HG02678 (cell line): ENCODE results near the gene CCDC74A.
"Not testable (repeated sequence)": the region's sequence is repeated elsewhere in the genome, so short reads cannot be mapped to it uniquely, and the experiment has no call there.

ENCODE experiments used
- ATAC-seq: cut with Tn5 transposase; IDR thresholded peaks from one replicate; pipeline ENCODE4 v1.9.1; 2021; ENCODE audit warnings: mild to moderate bottlenecking, moderate library complexity; ENCODE audit not compliant: unreplicated experiment

CCDC74A gene

DNA sequence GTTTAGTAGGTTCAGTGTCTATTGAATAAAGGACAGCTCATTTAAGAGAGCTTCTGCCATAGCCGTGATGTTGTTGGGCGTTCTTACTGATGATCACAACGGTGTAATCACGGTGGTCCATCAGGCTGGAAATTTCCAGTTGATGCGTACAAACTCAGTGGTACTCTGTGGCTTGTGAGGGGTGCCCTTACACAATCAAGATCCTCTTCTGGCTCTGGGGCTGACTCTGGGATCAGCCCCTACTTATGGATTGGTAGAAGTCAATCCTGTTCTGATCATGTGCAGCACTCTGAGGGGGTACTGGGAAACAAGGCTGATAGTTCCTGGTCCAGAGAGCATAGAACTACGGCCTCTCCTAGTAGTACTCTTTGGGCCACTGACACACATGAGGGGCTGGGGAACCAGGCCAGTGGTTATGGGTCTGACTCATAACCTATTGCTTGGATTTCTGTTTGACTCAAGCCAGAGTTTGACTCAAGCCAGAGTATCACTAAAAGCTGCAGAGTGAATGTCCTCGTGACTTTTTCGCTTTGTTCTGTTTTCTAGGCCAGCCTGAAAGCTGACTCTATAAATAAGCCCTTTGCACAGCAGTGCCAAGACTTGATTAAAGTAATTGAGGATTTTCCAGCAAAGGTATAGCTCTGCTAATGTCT, 29.2 kb upstream of the CCDC74A start:
- peak; percentile 93 for ATAC-seq

DNA sequence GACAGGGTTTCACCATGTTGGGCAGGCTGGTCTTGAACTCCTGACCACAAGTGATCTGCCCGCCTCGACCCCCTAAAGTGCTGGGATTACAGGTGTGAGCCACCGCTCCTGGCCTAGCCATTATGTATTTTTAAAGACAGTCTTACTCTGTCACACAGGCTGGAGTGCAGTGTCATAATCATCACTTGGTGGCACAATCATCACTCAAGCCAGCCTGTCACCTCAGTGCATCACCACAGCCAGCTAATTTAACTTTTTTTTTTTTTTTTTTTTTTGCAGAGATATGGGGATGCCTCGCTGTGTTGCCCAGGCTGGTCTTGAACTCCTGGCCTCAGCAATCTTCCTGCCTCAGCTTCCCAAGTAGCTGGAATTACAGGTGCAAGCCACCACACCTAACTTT, 24.1 kb upstream of the CCDC74A start:
- not testable (repeated sequence) for ATAC-seq

DNA sequence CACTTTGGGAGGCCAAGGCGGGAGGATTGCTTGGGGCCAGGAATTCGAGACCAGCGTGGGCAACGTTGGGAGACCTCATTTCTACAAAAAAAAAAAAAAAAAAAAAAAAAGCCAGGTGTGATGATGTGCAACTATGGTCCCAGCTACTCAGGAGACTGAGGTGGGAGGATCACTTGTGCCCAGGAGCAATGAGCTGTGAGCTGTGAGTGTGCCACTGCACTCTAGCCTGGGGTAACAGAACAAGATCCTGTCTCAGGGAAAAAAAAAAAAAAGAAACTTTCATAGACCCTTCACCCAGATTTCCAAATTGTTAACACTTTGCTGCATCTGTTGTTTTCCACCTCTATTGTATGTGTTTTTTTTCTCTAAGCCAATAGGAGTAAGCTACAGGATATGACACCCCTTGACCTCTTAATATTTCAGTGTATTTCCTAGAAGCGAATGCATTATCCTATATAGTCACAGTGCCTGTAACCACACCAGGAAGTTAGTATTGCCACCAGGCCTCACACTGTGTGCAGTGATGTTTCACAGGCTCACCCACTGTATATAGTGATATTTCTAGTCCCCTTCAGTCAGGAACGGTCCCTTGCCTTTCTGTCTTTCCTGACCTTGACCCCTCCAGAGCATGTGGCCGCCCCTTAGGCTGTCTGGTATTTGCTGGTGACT, 23.5 kb upstream of the CCDC74A start:
- ATAC-seq = not testable (repeated sequence)

DNA sequence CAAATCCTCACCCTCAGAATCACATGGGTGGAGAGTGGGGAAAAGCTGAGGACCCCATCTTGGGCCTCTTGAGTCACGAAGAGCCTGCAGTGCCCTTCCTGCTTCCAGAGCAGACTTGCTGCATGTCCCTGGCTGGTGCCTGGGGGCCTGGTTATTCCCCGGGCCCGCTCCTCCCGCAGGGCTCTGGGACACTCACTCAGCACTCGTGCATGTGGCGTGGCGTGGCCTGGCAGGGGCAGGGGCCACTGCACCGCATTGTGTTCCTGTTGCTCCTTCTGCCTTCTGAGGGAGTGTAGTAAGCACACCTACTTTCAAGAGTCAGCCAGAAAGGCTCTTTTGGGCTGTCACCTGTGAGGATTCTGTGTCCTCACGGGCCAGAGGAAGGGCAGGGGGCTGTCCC, 18.1 kb upstream of the CCDC74A start:
- no peak for ATAC-seq

DNA sequence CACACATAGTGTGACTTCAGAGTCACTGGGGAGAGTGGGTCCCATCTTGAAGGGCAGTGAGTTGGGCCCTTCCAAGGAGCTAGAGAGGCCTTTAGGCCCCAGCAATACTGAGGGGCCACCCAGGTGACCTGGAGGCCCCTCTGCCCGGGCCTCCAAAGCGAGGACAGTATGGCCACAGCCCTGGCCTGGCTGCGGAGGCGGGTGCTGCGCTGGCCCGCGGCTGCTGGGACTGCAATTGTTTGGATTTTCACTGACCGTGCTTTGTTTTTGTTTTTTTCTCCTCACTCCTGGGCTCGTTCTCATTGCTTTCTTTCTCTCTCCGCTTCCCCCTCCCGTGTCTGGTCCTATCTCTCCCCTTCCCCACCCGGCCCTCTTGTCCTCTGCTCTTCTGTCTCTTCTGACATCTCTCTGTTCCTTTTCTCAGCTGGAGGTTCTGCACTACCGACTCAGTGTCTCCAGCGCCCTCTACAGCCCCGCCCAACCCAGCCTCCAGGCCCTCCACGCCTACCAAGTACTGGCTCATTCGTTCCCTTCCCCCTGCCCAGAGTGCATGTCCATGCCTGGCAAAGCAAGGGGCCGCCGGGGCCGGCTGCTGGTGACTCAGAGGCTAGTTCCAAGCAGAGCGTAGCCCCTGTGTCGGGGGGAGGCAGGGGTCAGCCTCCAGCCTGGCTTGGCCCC, 16.3 kb upstream of the CCDC74A start:
- not testable (repeated sequence) for ATAC-seq

DNA sequence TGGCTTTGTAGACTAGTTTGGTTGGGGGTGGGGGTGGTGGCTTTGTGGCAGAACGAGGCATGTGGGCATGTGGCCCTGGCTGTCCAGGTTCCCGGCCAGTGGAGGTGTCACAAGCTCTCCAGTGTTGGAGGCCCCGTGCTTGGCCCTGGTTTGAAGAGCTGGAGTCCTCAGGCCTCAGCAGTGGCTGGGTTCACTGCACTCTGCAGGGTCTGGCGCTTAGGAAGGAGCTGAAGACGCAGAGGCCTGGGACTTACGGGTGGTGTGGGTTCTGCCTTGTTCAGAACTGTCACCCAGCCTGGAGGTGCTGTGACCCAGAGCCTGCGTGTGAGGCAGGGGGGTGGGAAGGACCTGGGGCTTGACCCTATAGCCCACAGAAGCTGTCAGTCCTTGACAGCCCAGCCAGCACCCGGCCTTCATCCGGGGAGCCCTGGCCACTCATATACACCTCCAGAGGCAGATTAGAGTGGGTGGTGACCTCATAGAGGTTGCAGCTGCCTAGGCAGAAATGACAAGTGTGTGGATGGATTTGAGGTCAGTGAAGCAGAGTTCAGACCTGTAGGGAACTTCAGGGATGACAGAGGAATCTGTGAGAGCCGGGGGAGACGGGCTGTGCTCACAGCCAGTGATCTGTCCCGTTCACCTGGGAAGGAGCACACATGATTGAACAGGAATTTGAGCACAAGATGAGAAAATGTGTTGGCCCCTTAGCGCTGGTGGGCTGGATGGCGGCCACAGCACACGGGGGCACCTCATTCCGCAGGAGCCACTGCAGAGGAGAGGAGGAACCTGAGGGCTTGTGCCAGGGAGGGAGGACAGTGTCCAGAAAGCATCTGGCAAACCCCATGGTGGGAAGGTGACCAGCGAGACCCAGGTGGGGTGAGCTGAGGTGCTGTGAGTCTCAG, 15.5 kb upstream of the CCDC74A start:
- not testable (repeated sequence) for ATAC-seq

DNA sequence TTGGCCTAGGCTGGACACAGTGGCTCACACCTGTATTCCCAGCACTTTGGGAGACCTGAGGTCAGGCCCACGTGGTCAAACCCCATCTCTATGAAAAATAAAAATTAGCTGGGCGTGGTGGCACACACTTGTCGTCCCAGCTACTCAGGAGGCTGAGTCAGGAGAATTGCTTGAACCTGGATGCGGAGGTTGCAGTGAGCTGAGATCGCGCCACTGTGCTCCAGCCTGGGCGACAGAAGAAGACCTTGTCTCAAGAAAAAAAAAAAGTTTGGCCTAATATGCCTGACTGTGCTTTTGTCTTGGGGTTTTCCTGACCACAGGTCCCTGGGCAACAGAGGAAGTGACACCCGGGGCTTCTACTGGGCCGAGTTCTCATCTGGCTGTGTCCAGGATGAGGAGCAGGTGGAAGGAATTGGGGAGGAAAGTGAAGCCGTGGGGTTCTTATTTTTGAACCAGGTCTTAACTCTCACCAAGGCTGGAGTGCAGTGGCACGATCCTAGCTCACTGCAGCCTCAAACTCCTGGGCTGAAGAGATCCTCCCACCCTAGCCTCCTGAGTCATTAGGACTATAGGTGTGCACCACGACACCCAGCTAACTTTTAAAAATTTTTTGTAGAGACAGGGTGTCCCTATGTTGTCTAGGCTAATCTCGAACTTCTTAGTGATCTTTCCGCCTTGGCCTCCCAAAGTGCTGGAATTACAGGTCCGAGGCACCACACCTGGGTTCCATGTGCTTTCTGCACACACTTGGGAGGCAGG, 13.1 kb upstream of the CCDC74A start:
- peak; percentile 84 for ATAC-seq

DNA sequence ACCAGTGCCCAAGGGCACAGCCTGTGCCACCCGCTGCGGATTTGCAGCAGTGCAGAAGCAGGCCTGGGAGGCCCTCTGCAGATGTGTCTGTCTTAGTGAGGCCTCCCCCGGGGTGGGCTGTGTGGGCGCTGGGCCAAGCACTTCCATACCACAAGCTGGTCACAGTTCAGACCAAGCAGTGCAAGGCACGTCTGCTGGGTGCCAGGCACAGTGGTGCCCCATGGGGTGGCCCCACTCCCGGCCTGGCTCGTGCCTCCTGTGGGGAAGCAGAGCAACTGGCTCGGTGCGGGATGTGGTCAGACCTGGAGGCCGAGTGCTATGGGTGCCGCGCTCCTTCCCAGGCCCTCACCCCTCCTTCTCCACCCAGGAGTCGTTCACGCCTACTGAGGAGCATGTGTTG, 12.5 kb upstream of the CCDC74A start:
- not testable (repeated sequence) for ATAC-seq

DNA sequence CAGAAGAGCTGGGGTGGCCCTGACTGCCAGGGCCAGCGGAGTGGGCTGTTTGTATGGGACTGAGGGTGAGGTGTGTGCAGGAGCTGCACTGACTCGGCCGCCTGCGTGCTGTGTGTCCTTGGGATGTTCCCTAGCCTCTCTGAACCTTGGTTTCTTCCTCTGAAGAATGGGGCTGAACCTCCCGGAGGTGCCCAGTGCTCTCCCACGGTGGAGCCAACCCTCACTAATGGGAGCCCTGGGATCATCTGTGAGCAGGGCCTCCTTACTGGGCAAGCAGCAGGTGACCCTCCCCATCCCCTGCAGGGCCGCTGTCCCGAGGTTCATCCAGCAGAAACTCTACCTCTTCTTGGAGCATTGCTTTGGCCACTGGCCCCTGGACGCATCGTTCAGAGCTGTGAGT, 11.7 kb upstream of the CCDC74A start:
- no peak for ATAC-seq

DNA sequence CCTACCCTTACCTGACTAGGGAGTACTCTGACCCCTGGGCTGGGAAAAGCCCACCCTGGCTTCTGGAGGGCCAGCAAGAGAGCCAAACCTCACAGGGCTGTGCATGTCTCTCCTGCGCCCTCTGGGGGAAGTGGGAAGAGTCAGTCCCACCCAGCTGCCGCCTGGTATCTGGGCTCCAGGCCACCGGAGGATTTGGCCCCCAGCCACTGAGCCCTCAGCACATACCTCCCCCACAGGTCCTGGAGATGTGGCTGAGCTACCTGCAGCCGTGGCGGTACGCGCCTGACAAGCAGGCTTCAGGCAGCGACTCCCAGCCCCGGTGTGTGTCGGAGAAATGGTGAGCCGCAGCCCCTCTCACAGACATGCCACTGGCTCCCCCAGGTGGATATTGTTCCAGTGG, 11.1 kb upstream of the CCDC74A start:
- ATAC-seq = not testable (repeated sequence)

DNA sequence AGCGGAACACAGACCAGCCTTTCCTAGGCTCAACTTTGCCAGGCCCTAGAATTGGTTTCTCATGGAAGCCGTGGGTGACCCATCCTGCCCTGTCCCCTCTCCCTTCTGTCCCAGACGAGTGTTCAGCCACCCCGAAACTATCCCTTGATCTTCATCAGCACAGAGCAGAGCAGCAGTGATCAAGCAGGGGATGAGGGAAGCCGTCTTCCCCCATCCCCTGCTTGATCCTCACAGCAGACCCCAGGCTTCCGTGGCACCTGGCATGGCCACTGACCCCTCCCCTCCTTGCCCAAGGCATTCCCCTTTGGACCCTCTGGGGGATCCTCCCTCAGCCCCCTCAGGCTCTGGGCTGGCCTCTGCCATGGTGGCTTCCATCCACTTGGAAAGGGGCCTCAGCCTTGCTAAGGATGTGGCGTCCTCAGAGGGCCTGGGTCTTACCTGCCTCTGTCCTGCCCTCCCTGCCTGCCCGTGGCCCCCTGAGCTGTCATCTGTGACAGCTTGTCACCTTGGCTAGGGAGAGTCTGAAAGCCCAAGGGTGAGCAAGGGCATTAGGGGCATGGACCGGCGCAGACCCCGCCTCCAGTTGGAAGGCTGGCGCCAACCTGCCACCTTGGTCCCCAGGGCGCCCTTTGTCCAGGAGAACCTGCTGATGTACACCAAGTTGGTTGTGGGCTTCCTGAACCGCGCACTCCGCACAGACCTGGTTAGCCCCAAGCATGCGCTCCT, 10.4 kb upstream of the CCDC74A start:
- ATAC-seq = no peak

DNA sequence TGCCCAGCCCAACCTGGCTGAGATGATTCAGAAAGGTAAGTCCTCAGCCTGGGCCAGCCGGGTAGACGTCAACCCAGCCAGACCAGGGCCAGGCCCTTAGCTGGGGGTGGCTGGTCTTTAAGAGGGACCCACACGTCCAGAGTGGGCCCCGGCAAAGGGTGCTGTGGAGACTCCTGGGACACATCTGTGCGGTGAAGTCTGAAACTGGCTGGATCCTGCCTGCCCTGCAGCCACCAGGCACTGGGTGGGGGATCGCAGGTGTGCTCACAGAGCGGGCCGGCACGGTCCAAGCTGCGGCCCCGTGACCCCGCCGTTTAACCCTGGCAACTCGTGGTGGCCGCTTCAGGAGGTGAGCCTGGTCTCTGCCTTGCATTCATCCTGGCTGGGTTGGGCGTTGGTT, 9.8 kb upstream of the CCDC74A start:
- not testable (repeated sequence) for ATAC-seq

DNA sequence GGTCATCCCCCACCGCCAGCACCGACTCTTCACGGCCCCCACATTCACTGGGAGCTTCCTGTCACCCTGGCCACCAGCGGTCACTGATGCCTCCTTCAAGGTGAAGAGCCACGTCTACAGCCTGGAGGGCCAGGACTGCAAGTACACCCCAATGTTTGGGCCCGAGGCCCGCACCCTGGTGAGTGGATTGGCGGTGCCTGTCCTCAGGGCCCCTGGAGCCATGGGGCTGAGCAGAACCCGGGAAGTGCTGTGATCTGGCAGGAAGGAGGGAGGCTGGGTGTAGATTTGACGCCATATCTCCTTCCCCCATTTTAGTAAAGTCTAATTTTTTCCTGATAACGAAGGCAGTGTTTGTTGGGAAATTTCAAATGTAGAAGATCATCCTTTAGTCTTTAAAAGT, 9.2 kb upstream of the CCDC74A start:
- ATAC-seq = not testable (repeated sequence)

DNA sequence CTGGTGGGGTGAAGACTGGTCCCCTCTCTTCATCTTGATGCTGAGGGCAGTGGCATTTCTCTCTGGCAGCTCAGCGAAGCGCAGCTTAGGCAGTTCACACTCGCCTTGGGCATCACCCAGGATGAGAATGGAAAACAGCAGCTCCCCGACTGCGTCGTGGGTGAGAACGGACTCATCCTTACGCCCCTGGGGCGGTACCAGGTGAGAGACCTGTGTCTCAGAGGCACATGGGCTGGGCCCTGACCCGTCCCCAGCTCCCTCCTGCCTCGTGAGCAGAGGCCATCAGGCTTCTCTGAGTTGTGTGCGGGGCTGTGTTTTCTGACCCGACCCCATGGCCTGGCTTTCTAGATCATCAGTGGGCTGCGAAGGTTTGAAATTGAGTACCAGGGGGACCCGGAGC, 8.2 kb upstream of the CCDC74A start:
- no peak for ATAC-seq

DNA sequence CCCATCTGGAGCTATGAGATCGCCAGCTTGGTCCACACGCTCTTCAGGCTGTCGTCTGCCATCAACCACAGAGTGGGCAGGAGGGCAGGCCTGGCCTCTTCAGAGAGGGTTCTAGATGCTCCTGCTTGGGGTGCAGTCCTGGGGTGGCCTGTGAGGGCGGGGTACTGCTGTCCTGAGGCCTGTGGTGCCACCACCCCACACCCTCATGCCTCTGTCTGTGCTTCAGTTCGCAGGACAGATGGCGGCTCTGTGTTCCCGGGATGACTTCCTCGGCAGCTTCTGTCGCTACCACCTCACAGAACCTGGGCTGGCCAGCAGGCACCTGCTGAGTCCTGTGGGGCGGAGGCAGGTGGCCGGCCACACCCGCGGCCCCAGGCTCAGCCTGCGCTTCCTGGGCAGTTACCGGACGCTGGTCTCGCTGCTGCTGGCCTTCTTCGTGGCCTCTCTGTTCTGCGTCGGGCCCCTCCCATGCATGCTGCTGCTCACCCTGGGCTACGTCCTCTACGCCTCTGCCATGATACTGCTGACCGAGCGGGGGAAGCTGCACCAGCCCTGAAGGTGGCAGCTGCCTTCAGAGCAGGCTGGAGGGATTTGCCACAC, 7.7 kb upstream of the CCDC74A start:
- not testable (repeated sequence) for ATAC-seq

DNA sequence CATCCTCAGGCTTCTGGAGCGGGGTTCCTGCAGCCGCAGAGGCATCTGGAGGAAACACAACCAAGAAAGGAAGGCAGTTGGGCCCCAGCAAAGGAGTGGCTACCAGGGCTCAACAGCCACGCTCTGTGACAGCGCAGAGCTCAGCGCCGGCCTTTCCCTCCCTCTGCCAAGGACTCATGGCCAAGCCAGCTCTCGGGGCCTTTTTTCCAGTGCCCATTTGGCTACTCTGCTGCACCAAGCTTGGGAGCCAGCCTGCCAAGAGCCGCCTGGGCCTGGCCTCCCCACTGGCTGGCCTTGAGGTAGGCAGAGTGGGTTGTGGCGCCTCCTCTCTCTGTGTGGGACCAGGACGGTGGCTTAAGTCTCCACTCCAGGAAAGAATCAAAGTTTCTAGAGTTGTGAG, 7.2 kb upstream of the CCDC74A start:
- no peak for ATAC-seq

DNA sequence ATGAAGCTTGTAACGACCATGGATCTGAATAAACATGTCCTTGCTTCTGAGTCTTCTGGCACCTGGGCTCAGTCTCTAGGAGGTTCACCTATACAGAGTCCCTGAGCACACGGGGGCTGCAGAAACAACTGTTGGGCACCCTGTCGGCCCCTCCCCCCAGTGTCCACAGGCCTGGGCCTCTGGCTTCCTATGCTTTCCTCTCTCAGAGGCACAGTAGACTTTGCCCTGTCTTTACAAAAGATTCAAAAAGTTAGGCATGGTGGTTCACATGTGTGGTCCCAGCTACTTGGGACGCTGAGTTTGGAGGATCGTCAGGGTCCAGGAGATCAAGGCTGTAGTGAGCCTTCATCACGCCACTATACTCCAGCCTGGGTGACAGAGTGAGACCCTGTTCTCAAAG, 6.2 kb upstream of the CCDC74A start:
- ATAC-seq = not testable (repeated sequence)

DNA sequence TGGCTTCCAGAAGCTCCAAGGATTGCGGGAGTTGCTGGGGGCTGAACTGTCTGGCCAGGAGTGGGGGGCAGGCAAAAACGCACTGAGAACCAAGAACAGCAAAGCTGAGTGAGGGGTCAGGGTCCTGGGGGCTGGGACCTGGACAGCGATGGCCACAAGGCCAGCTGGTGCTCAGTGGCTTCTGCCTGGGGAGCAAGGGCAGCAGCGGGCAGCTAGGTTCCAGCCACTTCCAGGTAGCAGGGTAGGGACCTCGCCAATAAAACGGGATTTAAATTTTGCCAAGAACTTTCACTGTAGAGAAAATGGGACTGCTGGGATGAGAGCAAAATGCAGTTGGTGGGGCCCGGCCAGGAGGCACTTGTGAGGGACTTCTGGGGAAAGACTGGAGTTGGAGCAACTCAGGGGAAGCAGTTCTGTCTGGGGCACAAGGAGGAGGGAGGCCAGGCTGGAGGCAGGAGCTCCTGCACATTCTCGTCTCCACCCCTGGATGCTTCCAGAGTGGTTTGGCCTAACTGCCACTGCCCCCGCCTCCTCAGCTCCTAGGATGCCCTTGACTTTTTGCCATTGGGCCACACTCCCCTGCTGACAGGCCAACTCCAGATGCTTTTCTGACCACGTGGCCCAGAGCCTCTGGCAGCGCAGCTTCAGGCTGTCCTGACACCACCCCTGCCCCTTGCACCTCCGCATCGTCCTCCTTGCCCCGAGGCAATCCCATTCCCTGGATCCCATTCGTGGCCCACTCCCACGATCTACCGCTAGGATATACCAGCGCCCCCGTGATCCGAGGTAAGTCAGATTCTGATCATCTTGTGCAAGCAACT, 5.5 kb upstream of the CCDC74A start:
- no peak for ATAC-seq
